ENCODE results near the gene CYP4F12. TPM values are rescaled to one million over a fixed set of nuclear protein-coding genes. Genes with fewer than 3 reads are reported as not detected.

CYP4F12 gene
- total RNA-seq, 1 donor from 2014 or later: 1.0 TPM

DNA sequence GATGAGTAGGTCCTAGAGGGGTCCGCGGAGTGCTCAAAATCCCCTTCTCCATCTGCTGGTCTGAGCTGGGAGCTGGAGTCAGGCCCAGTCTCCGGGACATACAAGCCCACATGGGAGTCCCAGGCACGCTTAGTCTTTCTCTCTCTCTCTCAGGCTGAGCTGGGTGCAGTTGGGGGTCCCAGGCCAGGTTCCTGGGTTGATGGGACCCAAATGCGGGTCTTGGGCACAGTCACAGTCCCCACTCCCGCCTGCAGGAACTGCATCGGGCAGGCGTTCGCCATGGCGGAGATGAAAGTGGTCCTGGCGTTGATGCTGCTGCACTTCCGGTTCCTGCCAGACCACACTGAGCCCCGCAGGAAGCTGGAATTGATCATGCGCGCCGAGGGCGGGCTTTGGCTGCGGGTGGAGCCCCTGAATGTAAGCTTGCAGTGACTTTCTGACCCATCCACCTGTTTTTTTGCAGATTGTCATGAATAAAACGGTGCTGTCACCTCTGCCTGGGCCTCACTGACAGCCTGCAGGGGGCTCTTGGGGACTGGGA is 23.8 kb downstream of the CYP4F12 start:
- H3K4me3 ChIP-seq (ENCODE audit: low read length in 3 of 3): no peak overlapping the region
- peaks cover 0 to 4% (median 0%) of the 10 kb centered on the region in 3 donors for H3K27me3 ChIP-seq (ENCODE audit: control insufficient read depth in 3 of 3, insufficient read depth in 3 of 3, low read length in 3 of 3)
- H3K27ac ChIP-seq (ENCODE audit: low read depth, low read length): no peak overlapping the region
- no peaks in the 10 kb centered on the region for H3K36me3 ChIP-seq (ENCODE audit: control insufficient read depth in 3 of 3, insufficient read depth in 3 of 3, low read length in 3 of 3)
- no peak overlapping the region for H3K9ac ChIP-seq (ENCODE audit: low read depth in 1 of 3, low read length in 3 of 3)
- no peaks in the 10 kb centered on the region for H3K4me1 ChIP-seq (ENCODE audit: control insufficient read depth in 3 of 3, insufficient read depth in 3 of 3, low read length in 3 of 3)
- H3K9me3 ChIP-seq (ENCODE audit: control insufficient read depth in 3 of 3, low read length in 3 of 3): no peaks in the 10 kb centered on the region

DNA sequence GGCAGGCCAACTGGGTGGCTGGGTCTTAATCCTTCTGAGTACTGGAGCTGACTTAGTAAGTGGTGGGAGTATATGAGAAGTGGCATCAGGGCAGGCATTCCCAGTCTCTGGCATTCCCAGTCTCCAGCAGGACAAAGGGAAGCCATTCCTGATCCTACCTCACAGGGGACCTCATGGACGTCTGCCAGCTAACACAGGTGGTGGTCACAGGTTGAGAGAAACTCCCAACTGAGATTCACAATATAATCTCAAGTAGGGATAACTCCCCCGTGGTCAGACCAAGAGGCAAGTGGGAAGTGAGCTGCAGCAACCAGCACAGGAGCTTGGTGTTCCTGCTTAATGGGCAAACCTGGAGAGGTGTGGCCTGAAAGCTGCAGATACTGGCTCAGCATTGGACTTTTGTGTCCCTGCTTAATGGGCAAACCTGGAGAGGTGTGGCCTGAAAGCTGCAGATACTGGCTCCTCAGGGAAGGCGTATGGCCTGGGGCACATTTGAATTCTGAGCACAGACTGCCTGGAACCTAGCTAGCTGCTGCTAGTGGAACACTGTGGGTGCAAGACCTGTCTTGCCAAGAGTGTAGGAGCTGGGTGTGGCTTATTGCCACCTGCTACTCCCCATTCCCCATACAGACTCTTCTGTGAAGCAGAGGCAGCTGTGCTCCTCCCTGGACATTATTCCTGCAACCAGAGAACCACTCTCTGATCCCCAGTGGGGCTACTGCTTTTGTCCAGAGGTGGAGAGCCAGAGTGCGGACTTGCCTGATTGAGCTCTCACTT is 29.1 kb downstream of the CYP4F12 start:
- peaks cover 0 to 4% (median 0%) of the 10 kb centered on the region in 3 donors for H3K9me3 ChIP-seq (ENCODE audit: control insufficient read depth in 3 of 3, low read length in 3 of 3)
- H3K27me3 ChIP-seq (ENCODE audit: control insufficient read depth in 3 of 3, insufficient read depth in 3 of 3, low read length in 3 of 3): no peaks in the 10 kb centered on the region
- peaks cover 0 to 4% (median 3%) of the 10 kb centered on the region in 3 donors for H3K4me1 ChIP-seq (ENCODE audit: control insufficient read depth in 3 of 3, insufficient read depth in 3 of 3, low read length in 3 of 3)
- no peak overlapping the region for H3K9ac ChIP-seq (ENCODE audit: low read depth in 1 of 3, low read length in 3 of 3)
- H3K4me3 ChIP-seq (ENCODE audit: low read length in 3 of 3): no peak overlapping the region
- H3K27ac ChIP-seq (ENCODE audit: low read depth, low read length): no peak overlapping the region
- H3K36me3 ChIP-seq (ENCODE audit: control insufficient read depth in 3 of 3, insufficient read depth in 3 of 3, low read length in 3 of 3): no peaks in the 10 kb centered on the region

DNA sequence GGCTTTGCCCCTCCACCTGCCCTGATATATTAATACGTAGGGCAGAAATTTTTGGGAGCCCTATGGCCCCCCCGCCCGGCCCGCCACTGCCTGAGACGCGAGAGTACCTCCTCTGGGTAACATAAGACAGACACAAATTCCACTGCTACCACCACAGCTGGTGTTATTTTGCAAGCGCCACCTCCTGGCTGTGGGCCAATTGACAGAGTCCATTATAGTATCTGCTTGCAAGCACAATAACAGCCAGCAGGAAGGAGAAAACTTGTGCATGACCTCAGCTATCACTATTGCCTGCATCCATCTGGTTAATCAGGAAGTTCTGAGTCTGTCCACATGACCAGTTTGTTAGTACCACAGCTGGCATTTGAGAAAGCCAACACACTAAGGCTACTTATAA is 29.6 kb downstream of the CYP4F12 start:
- Histone ChIP-seq H3K4me3 (ENCODE audit: low read length in 3 of 3) (no peak overlapping the region), H3K9ac (ENCODE audit: low read depth in 1 of 3, low read length in 3 of 3) (no peak overlapping the region), H3K27ac (ENCODE audit: low read depth, low read length) (no peak overlapping the region)

DNA sequence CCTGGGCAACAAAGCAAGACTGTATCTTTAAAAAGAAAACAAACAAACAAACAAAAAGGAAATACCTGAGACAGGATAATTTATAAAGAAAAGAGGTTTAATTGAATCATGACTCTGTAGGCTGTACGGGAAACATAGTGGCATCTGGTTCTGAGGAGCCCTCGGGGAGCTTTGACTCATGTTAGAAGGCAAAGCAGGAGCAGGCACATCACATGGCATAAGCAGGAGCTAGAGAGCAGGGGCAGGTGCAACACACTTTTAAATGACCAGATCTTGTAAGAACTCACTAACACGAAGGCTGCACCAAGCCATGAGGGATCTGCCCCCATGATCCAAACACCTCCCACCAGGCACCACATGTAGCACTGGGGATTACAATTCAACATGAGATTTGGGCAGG is 41.8 kb downstream of the CYP4F12 start:
- Histone ChIP-seq H3K4me3 (ENCODE audit: low read length in 3 of 3) (no peak overlapping the region), H3K9ac (ENCODE audit: low read depth in 1 of 3, low read length in 3 of 3) (no peak overlapping the region), H3K27ac (ENCODE audit: low read depth, low read length) (no peak overlapping the region), H3K36me3 (ENCODE audit: control insufficient read depth in 3 of 3, insufficient read depth in 3 of 3, low read length in 3 of 3) (no peaks in the 10 kb centered on the region), H3K27me3 (ENCODE audit: control insufficient read depth in 3 of 3, insufficient read depth in 3 of 3, low read length in 3 of 3) (peaks cover 0 to 9% (median 5%) of the 10 kb centered on the region in 3 donors), H3K4me1 (ENCODE audit: control insufficient read depth in 3 of 3, insufficient read depth in 3 of 3, low read length in 3 of 3) (no peaks in the 10 kb centered on the region), H3K9me3 (ENCODE audit: control insufficient read depth in 3 of 3, low read length in 3 of 3) (peaks cover 0 to 3% (median 2%) of the 10 kb centered on the region in 3 donors)

More for the DNA sequence above, 29.6 kb downstream of the CYP4F12 start:
- Histone ChIP-seq H3K27me3 (ENCODE audit: control insufficient read depth in 3 of 3, insufficient read depth in 3 of 3, low read length in 3 of 3) (no peaks in the 10 kb centered on the region), H3K9me3 (ENCODE audit: control insufficient read depth in 3 of 3, low read length in 3 of 3) (peaks cover 0 to 4% (median 0%) of the 10 kb centered on the region in 3 donors), H3K36me3 (ENCODE audit: control insufficient read depth in 3 of 3, insufficient read depth in 3 of 3, low read length in 3 of 3) (no peaks in the 10 kb centered on the region), H3K4me1 (ENCODE audit: control insufficient read depth in 3 of 3, insufficient read depth in 3 of 3, low read length in 3 of 3) (peaks cover 0 to 4% (median 3%) of the 10 kb centered on the region in 3 donors)

DNA sequence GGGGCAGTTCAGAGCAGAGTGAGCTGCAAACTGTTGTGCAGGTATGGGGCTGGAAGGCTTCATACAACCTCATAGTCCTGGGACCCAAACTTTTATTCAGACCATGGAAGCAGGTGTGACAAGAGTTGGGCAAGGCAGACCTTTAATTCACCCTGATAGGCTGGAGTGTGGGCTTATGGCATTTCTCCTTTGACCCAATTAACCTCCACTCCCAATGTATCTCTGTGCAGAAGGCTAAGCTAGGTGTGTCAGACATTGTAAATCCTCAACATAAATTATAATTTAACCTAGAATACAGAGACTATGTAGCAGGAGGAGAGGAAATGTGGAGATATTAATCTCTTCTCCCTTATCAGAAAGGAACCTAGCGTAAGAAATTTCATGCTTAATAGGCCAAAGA is 42.8 kb downstream of the CYP4F12 start:
- H3K27me3 ChIP-seq (ENCODE audit: control insufficient read depth in 3 of 3, insufficient read depth in 3 of 3, low read length in 3 of 3): peaks cover 0 to 12% (median 5%) of the 10 kb centered on the region in 3 donors
- no peak overlapping the region for H3K9ac ChIP-seq (ENCODE audit: low read depth in 1 of 3, low read length in 3 of 3)
- H3K4me3 ChIP-seq (ENCODE audit: low read length in 3 of 3): no peak overlapping the region
- no peak overlapping the region for H3K27ac ChIP-seq (ENCODE audit: low read depth, low read length)
- peaks cover 0 to 3% (median 2%) of the 10 kb centered on the region in 3 donors for H3K9me3 ChIP-seq (ENCODE audit: control insufficient read depth in 3 of 3, low read length in 3 of 3)
- H3K4me1 ChIP-seq (ENCODE audit: control insufficient read depth in 3 of 3, insufficient read depth in 3 of 3, low read length in 3 of 3): no peaks in the 10 kb centered on the region
- no peaks in the 10 kb centered on the region for H3K36me3 ChIP-seq (ENCODE audit: control insufficient read depth in 3 of 3, insufficient read depth in 3 of 3, low read length in 3 of 3)

DNA sequence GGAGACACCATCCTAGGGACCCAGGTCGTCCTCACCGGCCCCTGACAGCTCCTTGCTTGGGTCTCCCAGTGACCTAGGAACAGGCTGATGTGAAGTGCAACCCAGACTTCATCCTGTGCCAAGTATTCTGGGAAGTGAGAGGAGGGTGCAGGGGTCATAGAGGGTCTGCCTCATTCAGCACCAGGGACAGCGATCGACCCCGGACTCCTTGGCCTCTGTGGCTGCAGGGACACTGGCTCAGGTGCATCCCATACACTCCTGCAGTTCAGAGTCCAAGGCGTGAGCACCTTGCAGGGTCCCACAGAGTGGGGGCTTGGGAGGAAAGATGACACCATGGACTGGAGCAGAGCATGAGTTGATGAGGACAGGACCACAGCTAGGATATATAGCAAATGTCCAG is 44.9 kb downstream of the CYP4F12 start:
- Histone ChIP-seq H3K9ac (ENCODE audit: low read depth in 1 of 3, low read length in 3 of 3) (no peak overlapping the region), H3K4me3 (ENCODE audit: low read length in 3 of 3) (no peak overlapping the region), H3K27ac (ENCODE audit: low read depth, low read length) (no peak overlapping the region), H3K4me1 (ENCODE audit: control insufficient read depth in 3 of 3, insufficient read depth in 3 of 3, low read length in 3 of 3) (no peaks in the 10 kb centered on the region), H3K9me3 (ENCODE audit: control insufficient read depth in 3 of 3, low read length in 3 of 3) (peaks cover 3% of the 10 kb centered on the region in 3 donors), H3K36me3 (ENCODE audit: control insufficient read depth in 3 of 3, insufficient read depth in 3 of 3, low read length in 3 of 3) (no peaks in the 10 kb centered on the region), H3K27me3 (ENCODE audit: control insufficient read depth in 3 of 3, insufficient read depth in 3 of 3, low read length in 3 of 3) (peaks cover under 1 to 12% (median 5%) of the 10 kb centered on the region in 3 donors)

DNA sequence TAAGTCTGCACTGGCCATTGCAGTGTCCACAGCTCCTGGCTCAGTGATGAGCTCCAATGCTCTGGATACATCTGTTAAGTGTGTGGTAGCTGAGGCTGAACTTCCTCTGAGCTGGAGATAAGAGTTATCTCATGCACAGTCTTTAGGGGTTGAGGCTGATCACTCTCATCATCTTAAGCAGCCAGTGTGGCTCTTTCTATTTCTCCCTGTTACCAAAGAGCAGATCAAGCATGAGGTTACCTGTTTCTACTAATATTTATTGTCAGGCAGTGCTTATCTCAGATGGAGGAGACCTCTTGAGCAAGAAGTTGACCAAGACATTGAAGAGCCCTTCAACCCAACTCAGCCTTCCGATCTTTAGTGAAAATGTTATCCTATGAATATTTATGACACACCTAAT is 48.4 kb downstream of the CYP4F12 start:
- peaks cover 5 to 20% (median 8%) of the 10 kb centered on the region in 3 donors for H3K27me3 ChIP-seq (ENCODE audit: control insufficient read depth in 3 of 3, insufficient read depth in 3 of 3, low read length in 3 of 3)
- no peak overlapping the region for H3K27ac ChIP-seq (ENCODE audit: low read depth, low read length)
- no peaks in the 10 kb centered on the region for H3K36me3 ChIP-seq (ENCODE audit: control insufficient read depth in 3 of 3, insufficient read depth in 3 of 3, low read length in 3 of 3)
- no peak overlapping the region for H3K4me3 ChIP-seq (ENCODE audit: low read length in 3 of 3)
- no peaks in the 10 kb centered on the region for H3K4me1 ChIP-seq (ENCODE audit: control insufficient read depth in 3 of 3, insufficient read depth in 3 of 3, low read length in 3 of 3)
- H3K9me3 ChIP-seq (ENCODE audit: control insufficient read depth in 3 of 3, low read length in 3 of 3): peaks cover 3 to 5% (median 3%) of the 10 kb centered on the region in 3 donors
- H3K9ac ChIP-seq (ENCODE audit: low read depth in 1 of 3, low read length in 3 of 3): no peak overlapping the region

DNA sequence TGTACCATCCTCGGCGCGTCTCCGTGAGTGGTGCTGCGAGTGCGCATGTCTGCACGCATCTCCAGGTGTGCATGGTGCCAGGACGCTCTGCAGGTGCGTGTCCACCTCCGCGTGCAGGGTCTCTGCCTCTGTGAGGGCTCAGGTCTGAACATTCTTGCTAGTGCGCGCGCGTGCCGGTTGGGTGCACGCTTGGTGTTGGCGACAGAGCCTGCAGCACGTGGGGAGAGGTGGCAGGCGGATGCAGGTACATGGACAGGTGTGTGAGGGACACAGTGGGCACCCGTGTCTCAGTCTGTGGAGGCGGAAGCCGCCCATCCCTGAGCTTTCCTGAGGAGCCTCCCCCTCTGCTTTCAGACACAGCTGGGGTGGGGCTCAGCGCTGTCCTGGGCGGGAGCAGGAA is 50.1 kb downstream of the CYP4F12 start:
- Histone ChIP-seq H3K4me1 (ENCODE audit: control insufficient read depth in 3 of 3, insufficient read depth in 3 of 3, low read length in 3 of 3) (no peaks in the 10 kb centered on the region), H3K9ac (ENCODE audit: low read depth in 1 of 3, low read length in 3 of 3) (no peak overlapping the region), H3K4me3 (ENCODE audit: low read length in 3 of 3) (no peak overlapping the region), H3K9me3 (ENCODE audit: control insufficient read depth in 3 of 3, low read length in 3 of 3) (peaks cover 0 to 3% (median 2%) of the 10 kb centered on the region in 3 donors), H3K27ac (ENCODE audit: low read depth, low read length) (no peak overlapping the region), H3K27me3 (ENCODE audit: control insufficient read depth in 3 of 3, insufficient read depth in 3 of 3, low read length in 3 of 3) (peaks cover under 1 to 12% (median 9%) of the 10 kb centered on the region in 3 donors), H3K36me3 (ENCODE audit: control insufficient read depth in 3 of 3, insufficient read depth in 3 of 3, low read length in 3 of 3) (no peaks in the 10 kb centered on the region)

DNA sequence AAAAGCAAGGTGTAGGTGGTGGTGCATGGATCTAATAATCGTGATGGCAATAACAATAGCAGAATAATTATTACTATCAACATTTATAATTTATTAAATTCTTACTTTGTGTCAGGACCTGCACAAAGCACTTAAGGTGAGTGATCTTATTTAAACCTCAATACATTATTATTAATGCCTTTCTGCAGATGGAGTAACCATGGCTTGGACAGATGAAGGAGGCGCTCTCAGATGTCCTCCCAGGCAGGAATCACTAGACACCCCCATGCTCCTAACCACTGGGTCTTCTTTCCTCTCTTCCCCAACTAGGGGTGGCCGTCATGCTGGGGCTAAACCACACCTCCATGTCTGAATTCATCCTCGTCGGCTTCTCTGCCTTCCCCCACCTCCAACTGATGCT is 54.8 kb downstream of the CYP4F12 start, which contains the start of gene OR10H2:
Gene OR10H2 (plus strand): TSS at position 301 of the 400 bp plus-strand sequence. CDS start 20 bp downstream, at position 321.
- no peak within 1 kb of the TSS for H3K9ac ChIP-seq (ENCODE audit: low read depth in 1 of 3, low read length in 3 of 3)
- H3K27ac ChIP-seq (ENCODE audit: low read depth, low read length): no peak within 1 kb of the TSS
- no peaks in the 10 kb centered on the region for H3K36me3 ChIP-seq (ENCODE audit: control insufficient read depth in 3 of 3, insufficient read depth in 3 of 3, low read length in 3 of 3)
- peaks cover 0 to 14% (median 9%) of the 10 kb centered on the region in 3 donors for H3K27me3 ChIP-seq (ENCODE audit: control insufficient read depth in 3 of 3, insufficient read depth in 3 of 3, low read length in 3 of 3)
- no peaks in the 10 kb centered on the region for H3K4me1 ChIP-seq (ENCODE audit: control insufficient read depth in 3 of 3, insufficient read depth in 3 of 3, low read length in 3 of 3)
- no peak within 1 kb of the TSS for H3K4me3 ChIP-seq (ENCODE audit: low read length in 3 of 3)
- H3K9me3 ChIP-seq (ENCODE audit: control insufficient read depth in 3 of 3, low read length in 3 of 3): peaks cover 0 to 7% (median 3%) of the 10 kb centered on the region in 3 donors

DNA sequence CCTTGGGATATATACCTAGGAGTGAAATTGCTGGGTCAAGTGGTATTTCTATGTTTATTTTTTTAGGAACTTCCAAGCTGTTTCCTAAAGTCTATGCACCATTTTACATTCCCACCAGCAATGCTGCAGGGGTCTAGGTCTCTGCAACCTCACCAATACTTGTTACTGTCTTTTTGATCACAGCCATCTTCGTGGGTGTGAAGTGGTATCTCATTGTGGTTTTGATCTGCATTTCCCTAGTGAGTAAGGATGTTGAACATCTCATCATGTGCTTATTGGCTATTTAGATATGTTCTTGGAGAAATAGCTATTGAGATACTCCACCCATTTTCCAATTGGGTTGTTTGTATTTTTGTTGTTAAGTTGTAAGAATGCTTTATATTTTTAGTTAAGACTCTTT is 57.7 kb downstream of the CYP4F12 start:
- Histone ChIP-seq H3K27ac (ENCODE audit: low read depth, low read length) (no peak overlapping the region), H3K36me3 (ENCODE audit: control insufficient read depth in 3 of 3, insufficient read depth in 3 of 3, low read length in 3 of 3) (no peaks in the 10 kb centered on the region), H3K9ac (ENCODE audit: low read depth in 1 of 3, low read length in 3 of 3) (no peak overlapping the region), H3K9me3 (ENCODE audit: control insufficient read depth in 3 of 3, low read length in 3 of 3) (peaks cover 0 to 5% (median 3%) of the 10 kb centered on the region in 3 donors), H3K27me3 (ENCODE audit: control insufficient read depth in 3 of 3, insufficient read depth in 3 of 3, low read length in 3 of 3) (peaks cover 0 to 4% (median 3%) of the 10 kb centered on the region in 3 donors), H3K4me3 (ENCODE audit: low read length in 3 of 3) (no peak overlapping the region), H3K4me1 (ENCODE audit: control insufficient read depth in 3 of 3, insufficient read depth in 3 of 3, low read length in 3 of 3) (no peaks in the 10 kb centered on the region)
